ENCODE measurements around the gene NDUFB5. TPM values are rescaled to one million over a fixed set of nuclear protein-coding genes. Genes with fewer than 3 reads are reported as not detected.

The NDUFB5 gene
- total RNA-seq, 1 experiment from 2014 or later, result 142 TPM

- DNase-seq (ENCODE audit: low read depth, low spot score) (no peak), ATAC-seq (no peak)
- intact Hi-C loops (cut with micrococcal nuclease; ENCODE audit: unreplicated experiment) (no loop called here), in situ Hi-C loops (cut with HindIII; ENCODE audit: low pct_unique_long_range_greater_than_20kb, low sequenced_read_pairs) (no loop called here)
- Histone ChIP-seq H3K27me3 (ENCODE audit: control insufficient read depth, insufficient read depth, low read length) (no peaks in the 10 kb centered on the region), H3K4me3 (ENCODE audit: low read depth in 2 of 2, low read length in 2 of 2) (no peak overlapping the region), H3K9me3 (ENCODE audit: control insufficient read depth, insufficient read depth, low read depth, low read length) (no peaks in the 10 kb centered on the region), H3K4me1 (ENCODE audit: control insufficient read depth, insufficient read depth, low read length) (peaks cover 27% of the 10 kb centered on the region), H3K27ac (ENCODE audit: low read length) (no peak overlapping the region), H3K36me3 (ENCODE audit: control insufficient read depth, insufficient read depth, low read length) (no peaks in the 10 kb centered on the region)
- ChIA-PET POLR2A (no interaction called here), CTCF (no interaction called here)
- TF ChIP-seq, protein P1, sequence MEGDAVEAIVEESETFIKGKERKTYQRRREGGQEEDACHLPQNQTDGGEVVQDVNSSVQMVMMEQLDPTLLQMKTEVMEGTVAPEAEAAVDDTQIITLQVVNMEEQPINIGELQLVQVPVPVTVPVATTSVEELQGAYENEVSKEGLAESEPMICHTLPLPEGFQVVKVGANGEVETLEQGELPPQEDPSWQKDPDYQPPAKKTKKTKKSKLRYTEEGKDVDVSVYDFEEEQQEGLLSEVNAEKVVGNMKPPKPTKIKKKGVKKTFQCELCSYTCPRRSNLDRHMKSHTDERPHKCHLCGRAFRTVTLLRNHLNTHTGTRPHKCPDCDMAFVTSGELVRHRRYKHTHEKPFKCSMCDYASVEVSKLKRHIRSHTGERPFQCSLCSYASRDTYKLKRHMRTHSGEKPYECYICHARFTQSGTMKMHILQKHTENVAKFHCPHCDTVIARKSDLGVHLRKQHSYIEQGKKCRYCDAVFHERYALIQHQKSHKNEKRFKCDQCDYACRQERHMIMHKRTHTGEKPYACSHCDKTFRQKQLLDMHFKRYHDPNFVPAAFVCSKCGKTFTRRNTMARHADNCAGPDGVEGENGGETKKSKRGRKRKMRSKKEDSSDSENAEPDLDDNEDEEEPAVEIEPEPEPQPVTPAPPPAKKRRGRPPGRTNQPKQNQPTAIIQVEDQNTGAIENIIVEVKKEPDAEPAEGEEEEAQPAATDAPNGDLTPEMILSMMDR (IDR thresholded peaks at IDR 0.05), result no peak
- no peak for TF ChIP-seq SIN3A (IDR thresholded peaks at IDR 0.05; ENCODE audit: borderline replicate concordance, insufficient read depth, low read depth, low read length)
- TF ChIP-seq, protein P2, sequence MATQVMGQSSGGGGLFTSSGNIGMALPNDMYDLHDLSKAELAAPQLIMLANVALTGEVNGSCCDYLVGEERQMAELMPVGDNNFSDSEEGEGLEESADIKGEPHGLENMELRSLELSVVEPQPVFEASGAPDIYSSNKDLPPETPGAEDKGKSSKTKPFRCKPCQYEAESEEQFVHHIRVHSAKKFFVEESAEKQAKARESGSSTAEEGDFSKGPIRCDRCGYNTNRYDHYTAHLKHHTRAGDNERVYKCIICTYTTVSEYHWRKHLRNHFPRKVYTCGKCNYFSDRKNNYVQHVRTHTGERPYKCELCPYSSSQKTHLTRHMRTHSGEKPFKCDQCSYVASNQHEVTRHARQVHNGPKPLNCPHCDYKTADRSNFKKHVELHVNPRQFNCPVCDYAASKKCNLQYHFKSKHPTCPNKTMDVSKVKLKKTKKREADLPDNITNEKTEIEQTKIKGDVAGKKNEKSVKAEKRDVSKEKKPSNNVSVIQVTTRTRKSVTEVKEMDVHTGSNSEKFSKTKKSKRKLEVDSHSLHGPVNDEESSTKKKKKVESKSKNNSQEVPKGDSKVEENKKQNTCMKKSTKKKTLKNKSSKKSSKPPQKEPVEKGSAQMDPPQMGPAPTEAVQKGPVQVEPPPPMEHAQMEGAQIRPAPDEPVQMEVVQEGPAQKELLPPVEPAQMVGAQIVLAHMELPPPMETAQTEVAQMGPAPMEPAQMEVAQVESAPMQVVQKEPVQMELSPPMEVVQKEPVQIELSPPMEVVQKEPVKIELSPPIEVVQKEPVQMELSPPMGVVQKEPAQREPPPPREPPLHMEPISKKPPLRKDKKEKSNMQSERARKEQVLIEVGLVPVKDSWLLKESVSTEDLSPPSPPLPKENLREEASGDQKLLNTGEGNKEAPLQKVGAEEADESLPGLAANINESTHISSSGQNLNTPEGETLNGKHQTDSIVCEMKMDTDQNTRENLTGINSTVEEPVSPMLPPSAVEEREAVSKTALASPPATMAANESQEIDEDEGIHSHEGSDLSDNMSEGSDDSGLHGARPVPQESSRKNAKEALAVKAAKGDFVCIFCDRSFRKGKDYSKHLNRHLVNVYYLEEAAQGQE (IDR thresholded peaks at IDR 0.05; ENCODE audit: insufficient read depth in 1 of 2, low read depth in 2 of 2, low read length in 1 of 2), result no peak
- TF ChIP-seq POLR2AphosphoS5 (IDR thresholded peaks at IDR 0.05; ENCODE audit: low read depth, low read length), result no peak
- no TSS peak for BruUV-seq (replicated peaks)
Observed at GRCh38 chr3:179676081-179676480, 71.5 kb downstream of the NDUFB5 start.

Other genes with a start within 250 kb of the NDUFB5 start
- 26.7 TPM for gene GNB4, start 153.3 kb upstream of the NDUFB5 start, total RNA-seq (2021; ENCODE audit: unreplicated experiment)
- 122 TPM for gene ACTL6A, start 41.9 kb upstream of the NDUFB5 start, total RNA-seq (2021; ENCODE audit: unreplicated experiment)
- 58.7 TPM for gene MRPL47, start 156 bp upstream of the NDUFB5 start, total RNA-seq (2021; ENCODE audit: unreplicated experiment)
- 27.8 TPM for gene USP13, start 48.2 kb downstream of the NDUFB5 start, total RNA-seq (2021; ENCODE audit: unreplicated experiment)

All from Panc1 (cell line).